Ascending aorta (tissue), 2 donors: ENCODE data around the gene AKR1B1. TPM values are rescaled to one million over a fixed set of nuclear protein-coding genes. Genes with fewer than 3 reads are reported as not detected.

Experiments used
- DNase-seq, 2 donors: peaks; one replicate each; pipeline ENCODE4 v3.0.0-alpha.2; 2019; ENCODE audit warnings: low spot score in 2 of 2
- H3K27ac ChIP-seq, 2 donors: fragments of 200-600 bp; sonication (generic); one replicate each; pipeline ENCODE4 v1.5.1; 2016 to 2017; ENCODE audit warnings: mild to moderate bottlenecking in 1 of 2
- H3K27me3 ChIP-seq: fragments of 200-600 bp; sonication (generic); one replicate; pipeline ENCODE4 v1.5.1; 2017
- H3K36me3 ChIP-seq, 2 donors: fragments of 200-600 bp; sonication (generic); one replicate each; pipeline ENCODE4 v1.5.1; 2016
- H3K4me1 ChIP-seq, 2 donors: fragments of 200-600 bp; sonication (generic); one replicate each; pipeline ENCODE4 v1.5.1; 2016 to 2017; ENCODE audit warnings: mild to moderate bottlenecking in 1 of 2
- H3K4me3 ChIP-seq, 2 donors: fragments of 200-600 bp; sonication (generic); one replicate each; pipeline ENCODE4 v1.5.1; 2016 to 2017; ENCODE audit warnings: mild to moderate bottlenecking in 1 of 2
- H3K9me3 ChIP-seq, 2 donors: fragments of 200-600 bp; sonication (generic); one replicate each; pipeline ENCODE4 v1.5.1; 2016
- intact Hi-C: fragments of 100-400 bp; cut with DNase I; formaldehyde crosslinking; loops from one replicate; pipeline ENCODE4 v1.15.1; 2023
- total RNA-seq: library from RNA; depleted of rRNA; stranded (reverse); fragments of >200 nt; gene quantifications from one replicate; pipeline ENCODE4 v1.1.0, GENCODE V29; 2016
- TF ChIP-seq, protein P1 (sequence below), 3 experiments: fragments of 200-600 bp in 2 of 3; fragments of 450-650 bp in 1 of 3; sonication (generic) in 2 of 3; IDR thresholded peaks; one replicate each; pipeline ENCODE4 v1.5.1; 2016 to 2019; ENCODE audit warnings: antibody characterized with exemption in 3 of 3, mild to moderate bottlenecking in 1 of 3, moderate library complexity in 1 of 3

Gene AKR1B1
- total RNA-seq, 1 donor from 2014 or later: 78.7 TPM

DNA sequence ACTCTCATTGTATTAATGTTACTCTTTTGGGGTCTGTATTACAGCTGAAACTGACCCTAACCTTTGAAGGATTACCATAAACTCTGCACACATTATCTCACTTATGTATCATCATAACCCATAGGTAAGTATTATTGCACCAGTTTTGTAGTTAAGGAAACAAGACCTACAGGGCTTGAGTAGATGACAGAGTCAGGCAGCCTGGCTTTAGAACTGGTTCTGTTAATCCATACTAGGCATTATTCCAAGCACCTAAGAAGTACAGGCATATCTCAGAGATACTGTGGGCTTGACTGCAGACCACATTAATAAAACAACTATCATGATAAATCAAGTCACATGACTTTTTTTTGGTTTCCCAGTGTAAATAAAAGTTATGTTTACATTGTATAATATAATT lies 17.1 kb upstream of the AKR1B1 start:
- intact Hi-C loops: no loop called here

DNA sequence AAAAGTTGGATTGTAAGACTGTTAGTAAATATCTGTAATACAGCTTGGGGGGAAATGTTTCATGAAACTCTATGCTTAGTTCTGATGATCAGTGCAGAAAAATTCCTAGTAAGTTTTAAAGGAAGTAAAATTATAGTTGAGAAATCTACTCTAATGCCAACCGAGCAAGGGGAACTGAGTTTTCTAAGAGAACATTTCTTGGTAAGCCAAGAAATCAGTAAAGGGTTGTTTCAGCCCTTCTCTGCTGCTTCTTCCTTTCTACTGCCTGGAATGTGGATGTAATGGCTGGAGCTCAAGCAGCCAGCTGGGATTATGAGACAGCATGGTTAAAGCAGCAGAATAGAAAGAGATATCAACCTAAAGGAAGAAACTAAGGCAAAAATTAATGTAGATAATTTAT lies 15.9 kb upstream of the AKR1B1 start:
- DNase-seq: no peak
- Histone ChIP-seq H3K27ac (no peak overlapping the region), H3K36me3 (no peaks in the 10 kb centered on the region), H3K4me1 (no peaks in the 10 kb centered on the region), H3K4me3 (no peak overlapping the region), H3K9me3 (no peaks in the 10 kb centered on the region), H3K27me3 (no peaks in the 10 kb centered on the region)
- TF ChIP-seq, protein P1, sequence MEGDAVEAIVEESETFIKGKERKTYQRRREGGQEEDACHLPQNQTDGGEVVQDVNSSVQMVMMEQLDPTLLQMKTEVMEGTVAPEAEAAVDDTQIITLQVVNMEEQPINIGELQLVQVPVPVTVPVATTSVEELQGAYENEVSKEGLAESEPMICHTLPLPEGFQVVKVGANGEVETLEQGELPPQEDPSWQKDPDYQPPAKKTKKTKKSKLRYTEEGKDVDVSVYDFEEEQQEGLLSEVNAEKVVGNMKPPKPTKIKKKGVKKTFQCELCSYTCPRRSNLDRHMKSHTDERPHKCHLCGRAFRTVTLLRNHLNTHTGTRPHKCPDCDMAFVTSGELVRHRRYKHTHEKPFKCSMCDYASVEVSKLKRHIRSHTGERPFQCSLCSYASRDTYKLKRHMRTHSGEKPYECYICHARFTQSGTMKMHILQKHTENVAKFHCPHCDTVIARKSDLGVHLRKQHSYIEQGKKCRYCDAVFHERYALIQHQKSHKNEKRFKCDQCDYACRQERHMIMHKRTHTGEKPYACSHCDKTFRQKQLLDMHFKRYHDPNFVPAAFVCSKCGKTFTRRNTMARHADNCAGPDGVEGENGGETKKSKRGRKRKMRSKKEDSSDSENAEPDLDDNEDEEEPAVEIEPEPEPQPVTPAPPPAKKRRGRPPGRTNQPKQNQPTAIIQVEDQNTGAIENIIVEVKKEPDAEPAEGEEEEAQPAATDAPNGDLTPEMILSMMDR (IDR thresholded peaks at IDR 0.05): no peak
- intact Hi-C loops: no loop called here

More for the DNA sequence above, 17.1 kb upstream of the AKR1B1 start:
- Histone ChIP-seq H3K27me3 (no peaks in the 10 kb centered on the region), H3K9me3 (no peaks in the 10 kb centered on the region), H3K36me3 (no peaks in the 10 kb centered on the region), H3K4me1 (peaks cover 0 to 2% of the 10 kb centered on the region in 2 donors), H3K4me3 (no peak overlapping the region), H3K27ac (no peak overlapping the region)
- DNase-seq: no peak
- TF ChIP-seq, protein P1 (IDR thresholded peaks at IDR 0.05): no peak

DNA sequence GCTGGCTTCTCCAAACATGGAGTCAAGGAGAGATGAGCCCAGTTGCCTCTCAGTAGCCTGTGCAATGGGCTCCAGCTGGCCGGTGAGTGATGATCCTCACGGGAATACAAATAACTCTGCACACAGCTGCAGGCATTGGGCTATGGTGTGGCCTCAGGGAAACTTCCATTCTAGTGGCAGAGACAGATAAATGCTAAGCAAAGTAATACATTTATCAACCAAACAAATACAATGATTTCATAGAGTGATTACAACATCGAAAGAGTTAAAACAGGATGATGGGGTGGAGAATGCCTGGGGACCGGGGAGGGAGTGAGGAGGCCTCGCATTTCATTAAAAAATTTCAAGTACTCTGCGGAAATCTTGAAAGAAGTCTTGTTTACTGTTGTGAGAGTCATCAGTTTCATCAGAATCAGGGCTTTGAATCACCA lies 15.0 kb upstream of the AKR1B1 start:
- TF ChIP-seq, protein P1 (IDR thresholded peaks at IDR 0.05): no peak
- H3K4me1 ChIP-seq: no peaks in the 10 kb centered on the region
- H3K4me3 ChIP-seq: no peak overlapping the region
- no peaks in the 10 kb centered on the region for H3K9me3 ChIP-seq
- intact Hi-C loops: no loop called here
- no peaks in the 10 kb centered on the region for H3K36me3 ChIP-seq
- H3K27ac ChIP-seq: no peak overlapping the region
- H3K27me3 ChIP-seq: no peaks in the 10 kb centered on the region
- DNase-seq: no peak

DNA sequence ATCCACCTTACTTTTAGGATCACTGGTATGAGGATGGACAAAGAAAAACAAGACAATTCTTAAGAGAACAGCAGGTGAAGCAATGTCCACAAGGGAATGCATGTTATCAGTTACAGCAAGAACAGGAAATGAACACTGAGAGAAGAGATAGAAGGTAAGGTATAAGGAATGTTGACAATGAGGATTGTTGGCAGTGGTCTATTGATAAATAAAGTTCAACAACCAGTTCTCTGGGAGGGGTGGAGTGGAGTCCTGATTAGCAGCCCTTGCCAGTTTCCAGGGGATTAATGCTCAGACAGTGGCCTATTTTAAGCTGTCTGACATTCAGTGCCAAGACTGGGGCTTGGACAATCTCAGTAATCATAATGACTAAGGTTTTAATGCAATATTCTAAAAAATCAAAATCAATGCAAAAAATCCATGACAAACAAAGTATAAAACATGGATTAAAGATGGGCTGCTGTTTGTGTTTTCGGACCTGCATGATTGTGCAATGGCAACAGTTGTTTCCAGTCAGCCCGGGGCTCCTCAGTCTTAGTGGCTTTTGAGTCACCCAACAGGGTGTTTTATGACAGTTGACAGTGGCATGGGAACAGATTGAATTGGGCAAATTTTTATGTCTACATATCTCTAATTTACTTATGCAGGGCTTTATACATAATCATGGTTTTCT lies 13.8 kb upstream of the AKR1B1 start:
- Histone ChIP-seq H3K36me3 (no peaks in the 10 kb centered on the region), H3K27me3 (no peaks in the 10 kb centered on the region), H3K4me1 (no peaks in the 10 kb centered on the region), H3K27ac (no peak overlapping the region), H3K9me3 (no peaks in the 10 kb centered on the region), H3K4me3 (no peak overlapping the region)
- intact Hi-C loops: no loop called here
- TF ChIP-seq, protein P1 (IDR thresholded peaks at IDR 0.05): no peak
- no peak for DNase-seq

DNA sequence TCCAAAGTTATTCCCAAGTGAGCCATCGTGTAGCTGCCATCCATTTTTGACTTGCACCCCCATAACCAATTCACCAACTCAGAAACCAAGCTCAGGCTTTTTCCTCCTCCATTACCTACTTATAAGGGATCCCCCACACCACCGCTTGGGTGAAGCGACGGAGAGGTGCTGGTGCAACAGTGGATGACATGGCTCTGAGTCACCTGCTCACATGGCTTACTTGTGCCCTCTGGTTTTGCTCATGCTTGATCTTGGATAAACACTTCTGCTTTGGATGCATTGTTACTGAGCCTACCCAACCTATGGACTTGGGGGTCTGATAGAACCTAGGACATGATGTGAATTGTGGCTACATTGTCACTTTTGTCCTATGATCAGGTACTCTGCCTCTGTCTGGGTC lies 12.0 kb upstream of the AKR1B1 start:
- no peaks in the 10 kb centered on the region for H3K9me3 ChIP-seq
- H3K4me3 ChIP-seq: no peak overlapping the region
- no peaks in the 10 kb centered on the region for H3K4me1 ChIP-seq
- H3K27ac ChIP-seq: no peak overlapping the region
- DNase-seq: no peak
- intact Hi-C loops: no loop called here
- TF ChIP-seq, protein P1 (IDR thresholded peaks at IDR 0.05): no peak
- H3K36me3 ChIP-seq: no peaks in the 10 kb centered on the region
- H3K27me3 ChIP-seq: no peaks in the 10 kb centered on the region

DNA sequence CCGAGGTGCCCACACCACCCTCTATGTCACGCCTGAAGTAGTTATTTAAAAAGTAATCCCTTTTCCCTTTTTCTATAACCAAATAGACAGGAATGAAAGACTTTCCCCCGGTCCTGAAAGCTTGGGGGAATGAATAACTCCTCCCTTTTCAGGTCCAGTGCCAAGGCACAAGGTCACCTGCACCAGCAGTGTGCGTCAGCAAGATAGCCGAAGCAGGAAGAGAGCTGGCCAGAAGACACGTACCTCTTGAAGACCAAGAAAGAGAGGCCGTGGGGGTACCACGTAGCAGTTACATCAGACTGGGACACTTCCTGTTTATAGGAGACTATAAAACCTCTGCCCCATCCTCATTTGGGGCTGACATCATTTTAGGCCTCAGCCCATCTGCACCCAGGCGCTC lies 10.7 kb upstream of the AKR1B1 start:
- Histone ChIP-seq H3K4me1 (no peaks in the 10 kb centered on the region), H3K27ac (no peak overlapping the region), H3K36me3 (no peaks in the 10 kb centered on the region), H3K9me3 (peaks cover 5 to 10% of the 10 kb centered on the region in 2 donors), H3K4me3 (no peak overlapping the region), H3K27me3 (no peaks in the 10 kb centered on the region)
- TF ChIP-seq, protein P1 (IDR thresholded peaks at IDR 0.05): no peak
- DNase-seq: no peak
- intact Hi-C loops: no loop called here
